Suprapubic skin (tissue), 4 donors: ENCODE measurements around the gene SSR1. TPM values are rescaled to one million over a fixed set of nuclear protein-coding genes. Genes with fewer than 3 reads are reported as not detected.
"Not testable (repeated sequence)": the region's sequence is repeated elsewhere in the genome, so short reads cannot be mapped to it uniquely, and the experiment has no call there.

ENCODE experiments used
- DNase-seq, 2 donors: peaks; one replicate each; pipeline ENCODE4 v3.0.0-alpha.2; 2019; ENCODE audit warnings: low spot score in 2 of 2
- H3K27ac ChIP-seq: fragments of 200-600 bp; sonication (generic); one replicate; pipeline ENCODE4 v1.5.1; 2019
- H3K27me3 ChIP-seq: fragments of 200-600 bp; sonication (generic); one replicate; pipeline ENCODE4 v1.5.1; 2019
- H3K36me3 ChIP-seq: fragments of 200-600 bp; sonication (generic); one replicate; pipeline ENCODE4 v1.5.1; 2019
- H3K4me1 ChIP-seq: fragments of 200-600 bp; sonication (generic); one replicate; pipeline ENCODE4 v1.5.1; 2019
- H3K4me3 ChIP-seq: fragments of 200-600 bp; sonication (generic); one replicate; pipeline ENCODE4 v1.5.1; 2019; ENCODE audit warnings: mild to moderate bottlenecking
- H3K9me3 ChIP-seq: fragments of 200-600 bp; sonication (generic); one replicate; pipeline ENCODE4 v1.5.1; 2019
- CTCF ChIP-seq, 2 donors: fragments of 200-600 bp in 1 of 2; fragments of 450-650 bp in 1 of 2; sonication (generic) in 1 of 2; IDR thresholded peaks; one replicate each; pipeline ENCODE4 v1.5.1; 2016 to 2019; ENCODE audit warnings: antibody characterized with exemption in 2 of 2, mild to moderate bottlenecking in 1 of 2, moderate library complexity in 1 of 2
- EP300 ChIP-seq: sonication (generic); formaldehyde crosslinking; IDR thresholded peaks from one replicate; pipeline ENCODE4 v1.6.1; 2017; ENCODE audit warnings: antibody characterized with exemption
- POLR2A ChIP-seq, 2 donors: fragments of 450-650 bp; IDR thresholded peaks; one replicate each; pipeline ENCODE4 v1.6.1; 2017; ENCODE audit warnings: antibody characterized with exemption in 2 of 2, mild to moderate bottlenecking in 2 of 2, moderate library complexity in 2 of 2
- POLR2AphosphoS5 ChIP-seq, 3 donors: sonication (generic); formaldehyde crosslinking; IDR thresholded peaks; one replicate each; pipeline ENCODE4 v1.6.1; 2017; ENCODE audit warnings: antibody characterized with exemption in 3 of 3
- WGBS: methylation state at CpG from one replicate; pipeline ENCODE4 v1.1.5; 2018; 5-methylcytosine and 5-hydroxymethylcytosine counted together
- total RNA-seq, 4 donors: library from RNA; depleted of rRNA; stranded (reverse); fragments of >200 nt; gene quantifications; one replicate each; pipeline ENCODE4 v1.1.0, GENCODE V29; 2016

SSR1 gene
- total RNA-seq = 10 to 100 TPM; 28.9 to 74.6 (median 39.2) TPM

GRCh38 chr6:7312616-7313504, at the start of gene SSR1:
Gene SSR1, minus strand, starts transcription at chr6:7313199. Its CDS starts 79 bp downstream, at chr6:7313120.
- H3K4me3 ChIP-seq = peak within 1 kb of the TSS; percentile 94
- H3K9me3 ChIP-seq = no peaks in the 10 kb centered on the region
- peak within 1 kb of the TSS; percentile 94 for H3K27ac ChIP-seq
- H3K27me3 ChIP-seq = no peaks in the 10 kb centered on the region
- under 1% methylated on average over 46 of the region's 83 CpGs for WGBS
- TF ChIP-seq EP300 (no peak), POLR2AphosphoS5 (IDR thresholded peaks at IDR 0.05) (peak in 1 of 3 donors; percentile 66), POLR2A (IDR thresholded peaks at IDR 0.05) (peak in 1 of 2 donors; percentile 34)
- H3K36me3 ChIP-seq = peaks cover 18% of the 10 kb centered on the region
- peak; percentile 98 for DNase-seq
- H3K4me1 ChIP-seq = peaks cover 37% of the 10 kb centered on the region

- not testable (repeated sequence) for H3K4me1 ChIP-seq, H3K9me3 ChIP-seq
- WGBS = 77% methylated on average over 3 of the region's 3 CpGs
Observed at GRCh38 chr6:7351916-7352315, 38.9 kb upstream of the SSR1 start.

GRCh38 chr6:7350591-7350990, 37.6 kb upstream of the SSR1 start:
- not testable (repeated sequence) for H3K4me3 ChIP-seq, H3K27me3 ChIP-seq, H3K27ac ChIP-seq, H3K4me1 ChIP-seq, H3K36me3 ChIP-seq, H3K9me3 ChIP-seq, DNase-seq
- WGBS = 78% methylated on average over 1 of the region's 1 CpG

More at GRCh38 chr6:7351916-7352315, 38.9 kb upstream of the SSR1 start:
- not testable (repeated sequence) for H3K4me3 ChIP-seq, H3K27me3 ChIP-seq, H3K36me3 ChIP-seq, DNase-seq, H3K27ac ChIP-seq

GRCh38 chr6:7347551-7347997, 34.6 kb upstream of the SSR1 start:
- H3K4me1 ChIP-seq, H3K4me3 ChIP-seq, H3K36me3 ChIP-seq, H3K27ac ChIP-seq, DNase-seq, H3K27me3 ChIP-seq, H3K9me3 ChIP-seq: not testable (repeated sequence)
- 69% methylated on average over 1 of the region's 2 CpGs for WGBS

GRCh38 chr6:7344773-7345450, 31.9 kb upstream of the SSR1 start:
- not testable (repeated sequence) for H3K9me3 ChIP-seq, H3K27ac ChIP-seq, H3K4me3 ChIP-seq, DNase-seq, H3K36me3 ChIP-seq, H3K4me1 ChIP-seq, H3K27me3 ChIP-seq
- 92% methylated on average over 10 of the region's 10 CpGs for WGBS

GRCh38 chr6:7343546-7344475, 30.8 kb upstream of the SSR1 start:
- no peaks in the 10 kb centered on the region for H3K36me3 ChIP-seq
- TF ChIP-seq EP300 = no peak
- TF ChIP-seq POLR2AphosphoS5 (IDR thresholded peaks at IDR 0.05) = no peak
- no peak for TF ChIP-seq POLR2A (IDR thresholded peaks at IDR 0.05)
- no peak for TF ChIP-seq CTCF (IDR thresholded peaks at IDR 0.05)
- DNase-seq = no peak
- H3K4me1 ChIP-seq = no peaks in the 10 kb centered on the region
- no peaks in the 10 kb centered on the region for H3K9me3 ChIP-seq
- H3K27ac ChIP-seq = no peak overlapping the region
- 87% methylated on average over 17 of the region's 29 CpGs for WGBS
- H3K4me3 ChIP-seq = no peak overlapping the region
- peaks cover 4% of the 10 kb centered on the region for H3K27me3 ChIP-seq

- H3K9me3 ChIP-seq = no peaks in the 10 kb centered on the region
- H3K36me3 ChIP-seq = no peaks in the 10 kb centered on the region
- WGBS = 79% methylated on average over 7 of the region's 9 CpGs
- no peak for DNase-seq
- H3K27ac ChIP-seq = no peak overlapping the region
- H3K27me3 ChIP-seq = peaks cover 4% of the 10 kb centered on the region
- TF ChIP-seq POLR2AphosphoS5 (IDR thresholded peaks at IDR 0.05) (no peak), CTCF (IDR thresholded peaks at IDR 0.05) (no peak), EP300 (no peak), POLR2A (IDR thresholded peaks at IDR 0.05) (no peak)
- H3K4me3 ChIP-seq = no peak overlapping the region
- H3K4me1 ChIP-seq = no peaks in the 10 kb centered on the region
Observed at GRCh38 chr6:7341989-7342742, 29.2 kb upstream of the SSR1 start.
